Smooth muscle cell of the pulmonary artery (primary cell): ENCODE results near the gene PDS5A. TPM values are rescaled to one million over a fixed set of nuclear protein-coding genes. Genes with fewer than 3 reads are reported as not detected.

Experiments
- total RNA-seq: library from RNA; depleted of rRNA; stranded (reverse); fragments of >200 nt; gene quantifications from 2 replicates; pipeline ENCODE4 v1.2.3, GENCODE V29; 2014

Gene PDS5A
- total RNA-seq = 59.3 and 60.7 TPM in 2 replicates

DNA sequence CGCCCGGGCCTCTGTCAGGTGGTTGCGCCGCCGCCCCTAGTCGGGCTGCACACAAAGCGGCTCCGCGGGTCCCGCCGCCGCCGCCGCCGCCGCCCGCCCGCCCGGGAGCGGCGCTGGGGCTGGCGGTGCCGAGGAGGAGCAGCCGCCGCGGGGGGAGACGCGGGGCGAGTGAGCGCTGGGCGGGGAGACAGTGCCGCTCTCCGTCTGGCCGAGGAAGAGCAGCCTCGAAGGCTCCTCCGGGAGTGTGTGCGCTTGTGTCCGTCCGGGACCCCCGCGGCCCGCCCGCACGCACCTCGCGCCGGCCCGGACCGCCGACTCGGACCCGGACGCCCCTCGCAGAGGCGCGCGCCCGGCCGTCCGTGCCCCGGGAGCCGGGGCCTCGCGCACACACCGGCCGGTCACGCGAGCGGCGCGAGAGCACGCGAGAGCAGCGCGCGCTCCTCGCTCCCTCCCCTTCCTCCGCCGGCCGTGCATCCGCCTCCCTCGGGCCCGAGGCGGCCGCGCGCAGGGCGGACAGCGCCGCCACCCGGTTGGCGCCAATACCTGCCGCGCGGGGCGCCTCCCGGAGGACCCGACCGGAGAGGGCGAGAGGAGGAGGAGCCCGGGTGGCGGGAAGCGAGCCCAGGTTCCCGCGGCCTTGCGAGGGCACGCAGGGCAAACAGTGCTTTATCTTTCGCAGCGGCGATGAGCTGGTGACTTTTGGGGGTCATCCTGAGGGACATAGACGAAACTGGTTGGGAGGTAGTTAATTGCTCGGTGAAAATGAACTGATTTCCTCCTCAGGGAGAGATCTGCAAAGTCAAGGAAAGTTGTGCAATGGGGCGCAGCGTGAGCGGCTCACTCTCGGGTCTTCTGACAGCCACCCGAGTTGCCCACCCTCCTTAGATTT, at the start of gene PDS5A:
PDS5A (minus strand) TSS at position 423 of the 889 bp plus-strand sequence. CDS start 1,334 bp downstream, outside the sequence.

Other genes starting within 250 kb of the PDS5A start
- gene N4BP2, start 78.9 kb upstream of the PDS5A start, total RNA-seq = 2.5 and 3.5 TPM in 2 replicates
- not detected in 2 replicates for gene RHOH, start 219.1 kb upstream of the PDS5A start, total RNA-seq